Mucosa of descending colon (tissue), 3 donors: Measurements from ENCODE around the gene TMEM151B. TPM values are rescaled to one million over a fixed set of nuclear protein-coding genes. Genes with fewer than 3 reads are reported as not detected.

Source experiments
- ATAC-seq: fragments of 200-7000 bp; cut with Tn5 transposase; one replicate; pipeline ENCODE4 v1.9.1; 2020; ENCODE audit warnings: mild to moderate bottlenecking, moderate library complexity
- DNase-seq, 3 donors: peaks; one replicate each; pipeline ENCODE4 v3.0.0-alpha.2; 2020
- H3K36me3 ChIP-seq: fragments of 200-600 bp; one replicate; pipeline ENCODE4 v1.8.0; 2021; ENCODE audit warnings: low read depth, mild to moderate bottlenecking
- H3K4me1 ChIP-seq: fragments of 200-600 bp; one replicate; pipeline ENCODE4 v1.8.0; 2021; ENCODE audit warnings: low read depth, mild to moderate bottlenecking
- H3K4me3 ChIP-seq: fragments of 200-600 bp; one replicate; pipeline ENCODE4 v1.8.0; 2021; ENCODE audit warnings: mild to moderate bottlenecking
- H3K9me3 ChIP-seq: fragments of 200-600 bp; one replicate; pipeline ENCODE4 v1.8.0; 2021; ENCODE audit warnings: mild to moderate bottlenecking
- CTCF ChIP-seq: fragments of 200-600 bp; IDR thresholded peaks from one replicate; pipeline ENCODE4 v1.8.0; 2022; ENCODE audit warnings: antibody characterized with exemption, mild to moderate bottlenecking
- intact Hi-C, 2 donors: fragments of 100-400 bp; cut with DNase I in 1 of 2; cut with micrococcal nuclease in 1 of 2; formaldehyde crosslinking; loops; one replicate each; pipeline versions ENCODE4 v1.11.0 to v1.11.1; 2022; cut with DNase I, micrococcal nuclease
- total RNA-seq, 3 donors: library from RNA; stranded (reverse); fragmentation: NEBNext Ultra II Directional in 2 of 3; extraction: Animal tissue kit (Norgen Biotek cat#: 25700) in 2 of 3; gene quantifications; one replicate each; pipeline versions ENCODE4 v1.2.1 to v1.2.4, GENCODE V29; 2021 to 2023
- donor health status: DM: no; HTN: no; CAD: no; lungs with moderate emphysema.
- donor health status: DM: no; HTN: no; CAD: no.
- donor health status: DM: no; HTN: yes; CAD: no.

The TMEM151B gene
- total RNA-seq, 3 donors from 2014 or later = 0.17 to 1.4 (median 0.31) TPM

- Histone ChIP-seq H3K4me1 (peaks cover 33% of the 10 kb centered on the region), H3K9me3 (no peaks in the 10 kb centered on the region), H3K4me3 (no peak overlapping the region), H3K36me3 (no peaks in the 10 kb centered on the region)
- intact Hi-C loops = no loop called here
- no peak for DNase-seq
- no peak for TF ChIP-seq CTCF
- no peak for ATAC-seq
Observed at GRCh38 chr6:44260451-44261297, 9.6 kb upstream of the TMEM151B start.

- DNase-seq = no peak
- no peaks in the 10 kb centered on the region for H3K36me3 ChIP-seq
Observed at GRCh38 chr6:44261581-44261980, 8.7 kb upstream of the TMEM151B start.

GRCh38 chr6:44262467-44263353 is 7.5 kb upstream of the TMEM151B start:
- H3K36me3 ChIP-seq = no peaks in the 10 kb centered on the region
- H3K4me1 ChIP-seq = peaks cover 20% of the 10 kb centered on the region
- intact Hi-C loops = no loop called here
- DNase-seq (no peak), ATAC-seq (no peak)
- no peak for TF ChIP-seq CTCF
- H3K9me3 ChIP-seq = no peaks in the 10 kb centered on the region
- no peak overlapping the region for H3K4me3 ChIP-seq

More at GRCh38 chr6:44261581-44261980, 8.7 kb upstream of the TMEM151B start:
- TF ChIP-seq CTCF = no peak
- ATAC-seq = no peak
- H3K9me3 ChIP-seq = no peaks in the 10 kb centered on the region
- peaks cover 24% of the 10 kb centered on the region for H3K4me1 ChIP-seq
- intact Hi-C loops = no loop called here
- no peak overlapping the region for H3K4me3 ChIP-seq

GRCh38 chr6:44263354-44264100 is 6.7 kb upstream of the TMEM151B start:
- peak in 2 of 3 donors; percentile 50 to 68 for DNase-seq
- no peaks in the 10 kb centered on the region for H3K36me3 ChIP-seq
- intact Hi-C loops = no loop called here
- no peak overlapping the region for H3K4me3 ChIP-seq
- H3K4me1 ChIP-seq = peaks cover 17% of the 10 kb centered on the region
- no peak for TF ChIP-seq CTCF
- H3K9me3 ChIP-seq = no peaks in the 10 kb centered on the region
- peak; percentile 32 for ATAC-seq
